ENCODE data around the gene CA10.

CA10 gene

DNA sequence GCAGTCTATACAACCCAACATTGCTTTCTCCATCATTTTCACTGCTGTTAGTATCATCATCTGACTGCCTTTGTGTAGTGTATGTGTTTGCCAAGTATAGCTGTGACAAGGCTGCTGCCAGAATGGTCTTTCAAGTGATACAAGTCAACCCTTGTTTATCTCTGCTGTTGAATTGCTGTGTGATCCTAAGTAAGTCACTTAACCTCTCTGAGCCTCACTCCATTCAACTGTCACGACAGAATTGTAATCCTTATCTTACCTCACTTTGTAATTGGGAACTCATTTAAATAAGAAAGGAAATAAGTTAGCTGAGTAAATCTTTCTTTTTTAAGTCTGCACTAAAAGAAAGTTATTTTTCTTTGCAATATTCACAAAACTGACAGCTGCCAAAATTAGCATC is 340.6 kb downstream of the CA10 start:
- H3K18ac ChIP-seq (ENCODE audit: low read length): no peak overlapping the region
- H3K79me1 ChIP-seq (ENCODE audit: low read depth, low read length): no peaks in the 10 kb centered on the region
- no peak overlapping the region for H3K4me3 ChIP-seq (ENCODE audit: low read length in 2 of 2)
- no peak overlapping the region for H2AK5ac ChIP-seq (ENCODE audit: low read depth, low read length)
- H3K27me3 ChIP-seq (ENCODE audit: control insufficient read depth in 3 of 3, insufficient read depth in 3 of 3, low read depth in 1 of 3, low read length in 3 of 3): no peaks in the 10 kb centered on the region
- H4K8ac ChIP-seq (ENCODE audit: low read depth, low read length): no peak overlapping the region
- H3K9ac ChIP-seq (ENCODE audit: low read depth, low read length, poor library complexity): no peak overlapping the region
- H4K91ac ChIP-seq (ENCODE audit: low read depth, low read length, poor library complexity): no peak overlapping the region
- WGBS, 2 donors (ENCODE audit: extremely low coverage in 2 of 2, insufficient read length in 2 of 2, insufficient replicate concordance in 1 of 2): no CpG with 5 or more reads among the region's 1 CpG
- no peak overlapping the region for H3K4me2 ChIP-seq (ENCODE audit: insufficient read depth, low read length, poor library complexity, severe bottlenecking)
- H3K9me3 ChIP-seq (replicated peaks in 1 of 2; ENCODE audit: control insufficient read depth in 2 of 2, insufficient read depth in 1 of 2, low read depth in 1 of 2, low read length in 2 of 2): no peaks in the 10 kb centered on the region
- no peak overlapping the region for H2BK12ac ChIP-seq (ENCODE audit: low read length)
- no peak overlapping the region for H3K4ac ChIP-seq (ENCODE audit: low read length)
- H2AFZ ChIP-seq (ENCODE audit: low read length): no peak overlapping the region
- H3K14ac ChIP-seq (ENCODE audit: low read length): no peak overlapping the region
- no peak overlapping the region for H3K27ac ChIP-seq (replicated peaks; ENCODE audit: low read length)
- no peaks in the 10 kb centered on the region for H3K4me1 ChIP-seq (ENCODE audit: control insufficient read depth in 2 of 2, insufficient read depth in 1 of 2, low read depth in 1 of 2, low read length in 2 of 2)
- DNase-seq (ENCODE audit: low spot score): no peak
- no peak overlapping the region for H3K23ac ChIP-seq (ENCODE audit: low read depth, low read length, poor library complexity)
- H2BK5ac ChIP-seq (ENCODE audit: low read length): no peak overlapping the region
- no peaks in the 10 kb centered on the region for H3K36me3 ChIP-seq (replicated peaks in 1 of 2; ENCODE audit: control insufficient read depth in 2 of 2, insufficient read depth in 2 of 2, low read length in 2 of 2)
- no peak overlapping the region for H2BK15ac ChIP-seq (ENCODE audit: low read length)
- H2BK120ac ChIP-seq (ENCODE audit: low read depth, low read length): no peak overlapping the region

DNA sequence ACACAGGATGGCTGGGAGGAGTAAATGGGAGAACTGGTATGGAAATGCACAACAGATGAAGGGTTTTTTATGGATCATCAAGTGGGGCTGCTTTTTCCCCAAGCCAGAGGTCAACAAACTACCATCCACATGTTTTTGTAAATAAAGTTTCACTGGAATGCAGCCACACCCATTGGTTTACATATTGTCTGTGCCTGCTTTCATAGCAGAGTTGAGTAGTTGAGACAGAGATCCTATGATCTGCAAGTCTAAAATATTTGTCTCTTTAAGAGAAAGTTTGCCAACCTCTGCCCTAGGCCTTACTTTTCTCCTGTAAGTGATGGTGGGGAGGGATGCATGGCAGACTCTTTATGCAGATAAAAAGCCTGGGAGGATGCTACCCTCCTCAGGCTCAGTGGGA is 341.4 kb downstream of the CA10 start:
- no peak overlapping the region for H3K18ac ChIP-seq (ENCODE audit: low read length)
- H3K9ac ChIP-seq (ENCODE audit: low read depth, low read length, poor library complexity): no peak overlapping the region
- H3K27ac ChIP-seq (replicated peaks; ENCODE audit: low read length): no peak overlapping the region
- no peak overlapping the region for H2BK120ac ChIP-seq (ENCODE audit: low read depth, low read length)
- no peak overlapping the region for H2AFZ ChIP-seq (ENCODE audit: low read length)
- no peaks in the 10 kb centered on the region for H3K79me1 ChIP-seq (ENCODE audit: low read depth, low read length)
- no peak for DNase-seq (ENCODE audit: low spot score)
- H3K36me3 ChIP-seq (replicated peaks in 1 of 2; ENCODE audit: control insufficient read depth in 2 of 2, insufficient read depth in 2 of 2, low read length in 2 of 2): no peaks in the 10 kb centered on the region
- no peak overlapping the region for H3K4me3 ChIP-seq (ENCODE audit: low read length in 2 of 2)
- no peak overlapping the region for H2AK5ac ChIP-seq (ENCODE audit: low read depth, low read length)
- no peak overlapping the region for H3K23ac ChIP-seq (ENCODE audit: low read depth, low read length, poor library complexity)
- no peak overlapping the region for H2BK5ac ChIP-seq (ENCODE audit: low read length)
- H3K14ac ChIP-seq (ENCODE audit: low read length): no peak overlapping the region
- H4K91ac ChIP-seq (ENCODE audit: low read depth, low read length, poor library complexity): no peak overlapping the region
- H3K4me1 ChIP-seq (ENCODE audit: control insufficient read depth in 2 of 2, insufficient read depth in 1 of 2, low read depth in 1 of 2, low read length in 2 of 2): no peaks in the 10 kb centered on the region
- no peaks in the 10 kb centered on the region for H3K9me3 ChIP-seq (replicated peaks in 1 of 2; ENCODE audit: control insufficient read depth in 2 of 2, insufficient read depth in 1 of 2, low read depth in 1 of 2, low read length in 2 of 2)
- H3K4me2 ChIP-seq (ENCODE audit: insufficient read depth, low read length, poor library complexity, severe bottlenecking): no peak overlapping the region
- no peaks in the 10 kb centered on the region for H3K27me3 ChIP-seq (ENCODE audit: control insufficient read depth in 3 of 3, insufficient read depth in 3 of 3, low read depth in 1 of 3, low read length in 3 of 3)
- H2BK12ac ChIP-seq (ENCODE audit: low read length): no peak overlapping the region
- no peak overlapping the region for H4K8ac ChIP-seq (ENCODE audit: low read depth, low read length)
- H3K4ac ChIP-seq (ENCODE audit: low read length): no peak overlapping the region
- no peak overlapping the region for H2BK15ac ChIP-seq (ENCODE audit: low read length)

DNA sequence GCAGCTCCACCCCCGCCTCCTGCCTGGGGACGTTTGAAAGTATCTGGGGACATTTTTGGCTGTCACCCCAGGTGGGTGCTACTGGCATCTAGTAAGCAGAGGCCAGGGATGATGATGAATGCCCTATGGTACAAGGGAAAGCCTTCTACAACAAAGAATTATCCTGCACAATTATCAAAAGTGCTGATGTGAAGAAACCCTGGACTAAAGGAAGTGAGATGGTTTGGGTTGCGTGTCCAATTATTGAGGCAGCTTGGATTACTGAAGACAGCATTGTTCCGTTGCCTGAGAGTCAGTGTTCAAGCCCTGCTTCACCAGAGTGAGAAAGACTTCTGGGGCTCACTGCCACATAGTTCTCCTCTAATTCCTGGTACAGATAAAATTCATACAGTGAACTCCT is 343.4 kb downstream of the CA10 start:
- H3K9me3 ChIP-seq (replicated peaks in 1 of 2; ENCODE audit: control insufficient read depth in 2 of 2, insufficient read depth in 1 of 2, low read depth in 1 of 2, low read length in 2 of 2): no peaks in the 10 kb centered on the region
- no peak overlapping the region for H3K9ac ChIP-seq (ENCODE audit: low read depth, low read length, poor library complexity)
- H3K4me1 ChIP-seq (ENCODE audit: control insufficient read depth in 2 of 2, insufficient read depth in 1 of 2, low read depth in 1 of 2, low read length in 2 of 2): no peaks in the 10 kb centered on the region
- DNase-seq (ENCODE audit: low spot score): no peak
- no peak overlapping the region for H3K4ac ChIP-seq (ENCODE audit: low read length)
- H3K27ac ChIP-seq (replicated peaks; ENCODE audit: low read length): no peak overlapping the region
- no peaks in the 10 kb centered on the region for H3K36me3 ChIP-seq (replicated peaks in 1 of 2; ENCODE audit: control insufficient read depth in 2 of 2, insufficient read depth in 2 of 2, low read length in 2 of 2)
- no peaks in the 10 kb centered on the region for H3K27me3 ChIP-seq (ENCODE audit: control insufficient read depth in 3 of 3, insufficient read depth in 3 of 3, low read depth in 1 of 3, low read length in 3 of 3)
- no peak overlapping the region for H2BK12ac ChIP-seq (ENCODE audit: low read length)
- H2BK5ac ChIP-seq (ENCODE audit: low read length): no peak overlapping the region
- H3K23ac ChIP-seq (ENCODE audit: low read depth, low read length, poor library complexity): no peak overlapping the region
- H3K14ac ChIP-seq (ENCODE audit: low read length): no peak overlapping the region
- no peak overlapping the region for H3K18ac ChIP-seq (ENCODE audit: low read length)
- no peak overlapping the region for H4K8ac ChIP-seq (ENCODE audit: low read depth, low read length)
- H2BK120ac ChIP-seq (ENCODE audit: low read depth, low read length): no peak overlapping the region
- no peak overlapping the region for H3K4me2 ChIP-seq (ENCODE audit: insufficient read depth, low read length, poor library complexity, severe bottlenecking)
- no peak overlapping the region for H4K91ac ChIP-seq (ENCODE audit: low read depth, low read length, poor library complexity)
- no peak overlapping the region for H3K4me3 ChIP-seq (ENCODE audit: low read length in 2 of 2)
- no peak overlapping the region for H2AFZ ChIP-seq (ENCODE audit: low read length)
- no peak overlapping the region for H2BK15ac ChIP-seq (ENCODE audit: low read length)
- no peak overlapping the region for H2AK5ac ChIP-seq (ENCODE audit: low read depth, low read length)
- H3K79me1 ChIP-seq (ENCODE audit: low read depth, low read length): no peaks in the 10 kb centered on the region
- no CpG with 5 or more reads among the region's 4 CpGs for WGBS, 2 donors (ENCODE audit: extremely low coverage in 2 of 2, insufficient read length in 2 of 2, insufficient replicate concordance in 1 of 2)

DNA sequence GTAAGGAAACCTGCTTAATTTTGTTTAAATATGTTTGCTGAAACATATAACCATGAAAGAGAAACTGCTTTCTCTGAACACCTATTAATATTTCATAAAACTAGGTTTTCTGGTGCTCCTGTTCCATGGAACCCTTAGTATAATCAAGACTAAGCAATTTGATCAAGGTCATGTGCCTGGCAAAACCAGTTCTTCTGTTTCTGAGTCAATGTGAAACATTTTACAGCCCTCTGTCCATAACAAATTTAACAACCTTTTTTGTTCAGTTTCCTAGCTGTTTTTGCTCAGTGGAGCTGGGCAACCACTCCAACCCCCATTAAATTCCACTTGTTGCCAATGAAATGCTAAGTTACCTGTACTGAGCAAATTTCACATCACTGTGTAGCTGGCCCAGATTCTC is 344.0 kb downstream of the CA10 start:
- no peak for DNase-seq (ENCODE audit: low spot score)
- Histone ChIP-seq H3K27ac (replicated peaks; ENCODE audit: low read length) (no peak overlapping the region), H2BK12ac (ENCODE audit: low read length) (no peak overlapping the region), H4K8ac (ENCODE audit: low read depth, low read length) (no peak overlapping the region), H2AFZ (ENCODE audit: low read length) (no peak overlapping the region), H3K9ac (ENCODE audit: low read depth, low read length, poor library complexity) (no peak overlapping the region), H3K18ac (ENCODE audit: low read length) (no peak overlapping the region), H3K23ac (ENCODE audit: low read depth, low read length, poor library complexity) (no peak overlapping the region), H4K91ac (ENCODE audit: low read depth, low read length, poor library complexity) (no peak overlapping the region), H3K27me3 (ENCODE audit: control insufficient read depth in 3 of 3, insufficient read depth in 3 of 3, low read depth in 1 of 3, low read length in 3 of 3) (no peaks in the 10 kb centered on the region), H2BK120ac (ENCODE audit: low read depth, low read length) (no peak overlapping the region), H3K4me1 (ENCODE audit: control insufficient read depth in 2 of 2, insufficient read depth in 1 of 2, low read depth in 1 of 2, low read length in 2 of 2) (no peaks in the 10 kb centered on the region), H3K4ac (ENCODE audit: low read length) (no peak overlapping the region), H2AK5ac (ENCODE audit: low read depth, low read length) (no peak overlapping the region), H2BK5ac (ENCODE audit: low read length) (no peak overlapping the region), H3K9me3 (replicated peaks in 1 of 2; ENCODE audit: control insufficient read depth in 2 of 2, insufficient read depth in 1 of 2, low read depth in 1 of 2, low read length in 2 of 2) (no peaks in the 10 kb centered on the region), H3K14ac (ENCODE audit: low read length) (no peak overlapping the region), H3K4me3 (ENCODE audit: low read length in 2 of 2) (no peak overlapping the region), H3K4me2 (ENCODE audit: insufficient read depth, low read length, poor library complexity, severe bottlenecking) (no peak overlapping the region), H3K36me3 (replicated peaks in 1 of 2; ENCODE audit: control insufficient read depth in 2 of 2, insufficient read depth in 2 of 2, low read length in 2 of 2) (no peaks in the 10 kb centered on the region), H2BK15ac (ENCODE audit: low read length) (no peak overlapping the region), H3K79me1 (ENCODE audit: low read depth, low read length) (no peaks in the 10 kb centered on the region)
